HEK293 (cell line): Measurements from ENCODE around the gene C1orf35.

ENCODE experiments used
- CTCF ChIA-PET: fragments of 350-600 bp; formaldehyde crosslinking; extraction: SDS; loops from one replicate; lab custom pipeline; 2021; ENCODE audit warnings: antibody characterized with exemption; lab: Yijun Ruan, JAX
- POLR2A ChIA-PET: fragments of 300-600 bp; formaldehyde crosslinking; extraction: SDS; loops from one replicate; lab custom pipeline; 2020; ENCODE audit warnings: antibody characterized with exemption, inconsistent platforms; lab: Yijun Ruan, JAX
- H3K27ac ChIP-seq: fragments of 200-500 bp; sonication (Bioruptor generic); 2 replicates; pipeline ENCODE4 v1.5.1; 2014; ENCODE audit warnings: low read depth, low read length, control low read depth, inconsistent platforms; ENCODE audit errors: extremely low read depth
- H3K36me3 ChIP-seq, 2 experiments: fragments of 200-500 bp in 1 of 2; sonication (Bioruptor generic) in 1 of 2; 1 replicate in 1 of 2; 2 replicates in 1 of 2; pipeline ENCODE4 v1.5.1; 2014 to 2017; ENCODE audit warnings: inconsistent platforms in 2 of 2, low read length in 2 of 2; ENCODE audit not compliant: control insufficient read depth in 2 of 2, insufficient read depth in 1 of 2
- H3K4me1 ChIP-seq: fragments of 200-500 bp; sonication (Bioruptor generic); 2 replicates; pipeline ENCODE4 v1.5.1; 2014; ENCODE audit warnings: mild to moderate bottlenecking, low read length, inconsistent platforms; ENCODE audit not compliant: control insufficient read depth, insufficient read depth
- H3K4me3 ChIP-seq: 2 replicates; pipeline ENCODE4 v1.5.1; 2011; ENCODE audit warnings: low read depth, mild to moderate bottlenecking, control low read depth, low read length, moderate library complexity
- H3K9me3 ChIP-seq: fragments of 200-500 bp; sonication (Bioruptor generic); 2 replicates; pipeline ENCODE4 v1.5.1; 2014; ENCODE audit warnings: low read depth, low read length, inconsistent platforms; ENCODE audit not compliant: control insufficient read depth, insufficient read depth
- BCL6B ChIP-seq: fragments of 450-650 bp; formaldehyde crosslinking; IDR thresholded peaks from 2 replicates; pipeline ENCODE4 v1.5.1; 2017; ENCODE audit warnings: missing biosample characterization, missing genetic modification characterization
- IKZF3 ChIP-seq: fragments of 450-650 bp; IDR thresholded peaks from 2 replicates; pipeline ENCODE4 v1.5.0; 2018; ENCODE audit warnings: missing biosample characterization, mild to moderate bottlenecking, missing genetic modification characterization, moderate library complexity
- PATZ1 ChIP-seq: fragments of 450-650 bp; formaldehyde crosslinking; IDR thresholded peaks from 2 replicates; pipeline ENCODE4 v1.5.1; 2016; ENCODE audit warnings: missing biosample characterization, missing genetic modification characterization
- PRDM10 ChIP-seq: fragments of 450-650 bp; formaldehyde crosslinking; IDR thresholded peaks from 2 replicates; pipeline ENCODE4 v1.5.1; 2016; ENCODE audit warnings: missing biosample characterization, missing genetic modification characterization
- SP2 ChIP-seq: fragments of 450-650 bp; formaldehyde crosslinking; IDR thresholded peaks from 2 replicates; pipeline ENCODE4 v1.5.1; 2016; ENCODE audit warnings: missing biosample characterization, missing genetic modification characterization
- ZNF10 ChIP-seq: fragments of 450-650 bp; formaldehyde crosslinking; IDR thresholded peaks from 2 replicates; pipeline ENCODE4 v1.5.1; 2017; ENCODE audit warnings: missing biosample characterization, missing genetic modification characterization
- ZNF169 ChIP-seq: fragments of 450-650 bp; formaldehyde crosslinking; IDR thresholded peaks from 2 replicates; pipeline ENCODE4 v1.5.1; 2016; ENCODE audit warnings: missing biosample characterization, missing genetic modification characterization
- ZNF394 ChIP-seq: fragments of 450-650 bp; formaldehyde crosslinking; IDR thresholded peaks from 2 replicates; pipeline ENCODE4 v1.5.1; 2016; ENCODE audit warnings: missing biosample characterization, missing genetic modification characterization, mild to moderate bottlenecking, moderate library complexity, borderline replicate concordance
- ZNF433 ChIP-seq: fragments of 450-650 bp; formaldehyde crosslinking; IDR thresholded peaks from 2 replicates; pipeline ENCODE4 v1.5.1; 2016; ENCODE audit warnings: missing biosample characterization, missing genetic modification characterization, low read depth
- ZNF518A ChIP-seq: fragments of 450-650 bp; formaldehyde crosslinking; conservative IDR thresholded peaks from 2 replicates; pipeline ENCODE4 v1.5.1; 2016; ENCODE audit warnings: low read depth, missing biosample characterization, missing genetic modification characterization
- ZNF585B ChIP-seq: fragments of 450-650 bp; formaldehyde crosslinking; IDR thresholded peaks from 2 replicates; pipeline ENCODE4 v1.5.1; 2016; ENCODE audit warnings: missing biosample characterization, missing genetic modification characterization
- ZNF658 ChIP-seq: fragments of 450-650 bp; formaldehyde crosslinking; IDR thresholded peaks from 2 replicates; pipeline ENCODE4; 2016; ENCODE audit warnings: missing biosample characterization, missing genetic modification characterization
- ZSCAN23 ChIP-seq: fragments of 450-650 bp; formaldehyde crosslinking; IDR thresholded peaks from 2 replicates; pipeline ENCODE4 v1.5.1; 2016; ENCODE audit warnings: missing biosample characterization, missing genetic modification characterization

Gene C1orf35

GRCh38 chr1:228123505-228123904 is 20.4 kb upstream of the C1orf35 start:
- ChIA-PET POLR2A (interaction anchor here (0.8 to 1.6 kb wide), 2 partner anchors 17 to 42 kb away, joined by 4 to 5 read pairs; partner anchors contain the start of gene IBA57), CTCF (interaction anchor here (0.7 to 4.6 kb wide), 5 partner anchors 8 to 377 kb away, joined by 3 to 36 read pairs (median 4); no protein-coding TSS in a partner anchor)
- TF ChIP-seq PRDM10 (tag by site-specific recombination), result no peak
- TF ChIP-seq ZNF658, result no peak
- TF ChIP-seq ZNF585B, result no peak
- TF ChIP-seq ZNF433 (tag by site-specific recombination), result no peak
- no peak for TF ChIP-seq IKZF3 (tag by site-specific recombination)
- no peak for TF ChIP-seq ZNF394 (tag by site-specific recombination)
- TF ChIP-seq ZNF169 (tag by site-specific recombination), result no peak
- TF ChIP-seq BCL6B, result no peak
- TF ChIP-seq ZNF518A (tag by site-specific recombination), result no peak
- no peak for TF ChIP-seq PATZ1 (tag by site-specific recombination)
- no peak for TF ChIP-seq ZNF10
- no peak for TF ChIP-seq SP2 (tag by site-specific recombination)
- TF ChIP-seq ZSCAN23 (tag by site-specific recombination), result no peak
- Histone ChIP-seq H3K4me3 (no peak overlapping the region), H3K4me1 (no peaks in the 10 kb centered on the region), H3K27ac (no peak overlapping the region), H3K36me3 (no peaks in the 10 kb centered on the region), H3K9me3 (no peaks in the 10 kb centered on the region)
